ENCODE measurements around the gene CLCA1.

CLCA1 gene

GRCh38 chr1:86464819-86465218 lies 3.9 kb upstream of the CLCA1 start:
- no peak for DNase-seq (ENCODE audit: low read depth in 3 of 3, low spot score in 1 of 3)

- DNase-seq (ENCODE audit: low read depth in 3 of 3, low spot score in 1 of 3): no peak
Observed at GRCh38 chr1:86466109-86466844, 2.5 kb upstream of the CLCA1 start.

GRCh38 chr1:86466986-86467385 lies 1.7 kb upstream of the CLCA1 start:
- DNase-seq (ENCODE audit: low read depth in 3 of 3, low spot score in 1 of 3): no peak

- no peak for DNase-seq (ENCODE audit: low read depth in 3 of 3, low spot score in 1 of 3)
Observed at GRCh38 chr1:86470859-86471258, 2.1 kb downstream of the CLCA1 start.

GRCh38 chr1:86471291-86471690 lies 2.6 kb downstream of the CLCA1 start:
- DNase-seq (ENCODE audit: low read depth in 3 of 3, low spot score in 1 of 3): no peak

GRCh38 chr1:86472152-86472551 lies 3.4 kb downstream of the CLCA1 start:
- DNase-seq (ENCODE audit: low read depth in 3 of 3, low spot score in 1 of 3): no peak

- no peak for DNase-seq (ENCODE audit: low read depth in 3 of 3, low spot score in 1 of 3)
Observed at GRCh38 chr1:86472767-86473166, 4.0 kb downstream of the CLCA1 start.

- no peak for DNase-seq (ENCODE audit: low read depth in 3 of 3, low spot score in 1 of 3)
Observed at GRCh38 chr1:86477256-86477655, 8.5 kb downstream of the CLCA1 start.

GRCh38 chr1:86477682-86478081 lies 9.0 kb downstream of the CLCA1 start:
- DNase-seq (ENCODE audit: low read depth in 3 of 3, low spot score in 1 of 3): no peak

GRCh38 chr1:86478416-86479156 lies 9.9 kb downstream of the CLCA1 start:
- no peak for DNase-seq (ENCODE audit: low read depth in 3 of 3, low spot score in 1 of 3)

GRCh38 chr1:86481966-86482365 lies 13.2 kb downstream of the CLCA1 start:
- no peak for DNase-seq (ENCODE audit: low read depth in 3 of 3, low spot score in 1 of 3)

- DNase-seq (ENCODE audit: low read depth in 3 of 3, low spot score in 1 of 3): no peak
Observed at GRCh38 chr1:86487131-86487810, 18.5 kb downstream of the CLCA1 start.

- no peak for DNase-seq (ENCODE audit: low read depth in 3 of 3, low spot score in 1 of 3)
Observed at GRCh38 chr1:86487811-86488141, 19.0 kb downstream of the CLCA1 start.

GRCh38 chr1:86489242-86489878 lies 20.6 kb downstream of the CLCA1 start:
- no peak for DNase-seq (ENCODE audit: low read depth in 3 of 3, low spot score in 1 of 3)

GRCh38 chr1:86491171-86491950 lies 22.6 kb downstream of the CLCA1 start:
- DNase-seq (ENCODE audit: low read depth in 3 of 3, low spot score in 1 of 3): no peak

GRCh38 chr1:86498281-86498680 lies 29.6 kb downstream of the CLCA1 start:
- no peak for DNase-seq (ENCODE audit: low read depth in 3 of 3, low spot score in 1 of 3)

- no peak for DNase-seq (ENCODE audit: low read depth in 3 of 3, low spot score in 1 of 3)
Observed at GRCh38 chr1:86499987-86500593, 31.4 kb downstream of the CLCA1 start.

GRCh38 chr1:86500714-86501113 lies 32.0 kb downstream of the CLCA1 start:
- no peak for DNase-seq (ENCODE audit: low read depth in 3 of 3, low spot score in 1 of 3)

- peak in 1 of 3 donors; percentile 12 for DNase-seq (ENCODE audit: low read depth in 3 of 3, low spot score in 1 of 3)
Observed at GRCh38 chr1:86502125-86502646, 33.5 kb downstream of the CLCA1 start.

GRCh38 chr1:86502721-86503405 lies 34.1 kb downstream of the CLCA1 start:
- DNase-seq (ENCODE audit: low read depth in 3 of 3, low spot score in 1 of 3): no peak
